ENCODE measurements around the gene DNAJC1.
"Not testable (repeated sequence)": the region's sequence is repeated elsewhere in the genome, so short reads cannot be mapped to it uniquely, and the experiment has no call there.

DNAJC1 gene

DNA sequence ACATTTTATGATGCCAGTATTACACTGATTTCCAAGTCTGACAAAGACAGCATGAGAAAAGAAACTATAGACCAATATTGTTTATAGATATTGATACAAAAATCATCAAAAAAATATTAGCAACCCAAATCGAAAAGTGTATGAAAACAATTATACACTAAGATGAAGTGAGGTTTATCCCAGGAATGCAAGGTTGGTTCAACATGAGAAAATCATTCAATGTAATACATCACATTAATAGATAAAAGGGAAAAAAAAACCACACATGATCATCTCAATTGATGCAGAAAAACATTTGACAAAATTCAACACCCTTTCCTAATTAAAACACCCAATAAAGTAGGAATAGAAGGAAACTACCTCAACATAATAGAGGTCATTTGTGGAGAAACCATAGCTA lies 153.9 kb downstream of the DNAJC1 start:
- H3K36me3 ChIP-seq (replicated peaks) = no peaks in the 10 kb centered on the region
- DNase-seq (ENCODE audit: low spot score in 2 of 2) = no peak
- H3K4me1 ChIP-seq = no peaks in the 10 kb centered on the region
- in situ Hi-C loops (cut with MboI; ENCODE audit: low sequenced_read_pairs) = no loop called here
- no peaks in the 10 kb centered on the region for H3K9me3 ChIP-seq
- H3K4me3 ChIP-seq = no peak overlapping the region
- H3K27me3 ChIP-seq (ENCODE audit: low read depth) = no peaks in the 10 kb centered on the region

DNA sequence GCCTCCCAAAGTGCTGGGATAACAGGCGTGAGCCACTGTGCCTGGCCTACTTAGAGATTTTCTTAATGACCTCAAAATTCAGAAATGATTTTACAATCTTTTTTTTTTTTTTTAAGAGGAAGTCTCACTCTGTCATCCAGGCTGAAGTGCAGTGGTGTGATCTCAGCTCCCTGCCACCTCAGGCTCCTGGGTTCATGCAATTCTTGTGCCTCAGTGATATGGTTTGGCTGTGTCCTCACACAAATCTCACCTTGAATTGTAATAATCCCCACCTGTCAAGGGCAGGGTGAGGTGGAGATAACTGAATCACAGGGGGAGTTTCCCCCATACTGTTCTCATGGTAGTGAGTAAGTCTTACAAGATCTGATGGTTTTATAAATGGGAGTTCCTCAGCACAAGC lies 159.9 kb downstream of the DNAJC1 start:
- in situ Hi-C loops (cut with MboI; ENCODE audit: low sequenced_read_pairs) = no loop called here
- H3K9me3 ChIP-seq = no peaks in the 10 kb centered on the region; the same call in 1 of the 2 replicates
- DNase-seq (ENCODE audit: low spot score in 2 of 2) = no peak

DNA sequence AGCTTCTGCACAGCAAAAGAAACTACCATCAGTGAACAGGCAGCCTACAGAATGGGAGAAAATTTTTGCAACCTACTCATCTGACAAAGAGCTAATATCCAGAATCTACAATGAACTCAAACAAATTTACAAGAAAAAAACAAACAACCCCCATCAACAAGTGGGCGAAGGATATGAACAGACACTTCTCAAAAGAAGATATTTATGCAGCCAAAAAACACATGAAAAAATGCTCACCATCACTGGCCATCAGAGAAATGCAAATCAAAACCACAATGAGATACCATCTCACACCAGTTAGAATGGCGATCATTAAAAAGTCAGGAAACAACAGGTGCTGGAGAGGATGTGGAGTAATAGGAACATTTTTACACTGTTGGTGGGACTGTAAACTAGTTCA lies 162.3 kb downstream of the DNAJC1 start:
- H3K4me1 ChIP-seq; H3K4me3 ChIP-seq; in situ Hi-C loops (cut with MboI; ENCODE audit: low sequenced_read_pairs): not testable (repeated sequence)

More for the DNA sequence above, 159.9 kb downstream of the DNAJC1 start:
- no peaks in the 10 kb centered on the region for H3K27me3 ChIP-seq (ENCODE audit: low read depth)
- no peaks in the 10 kb centered on the region for H3K36me3 ChIP-seq (replicated peaks)
- H3K4me1 ChIP-seq = no peaks in the 10 kb centered on the region
- no peak overlapping the region for H3K4me3 ChIP-seq

DNA sequence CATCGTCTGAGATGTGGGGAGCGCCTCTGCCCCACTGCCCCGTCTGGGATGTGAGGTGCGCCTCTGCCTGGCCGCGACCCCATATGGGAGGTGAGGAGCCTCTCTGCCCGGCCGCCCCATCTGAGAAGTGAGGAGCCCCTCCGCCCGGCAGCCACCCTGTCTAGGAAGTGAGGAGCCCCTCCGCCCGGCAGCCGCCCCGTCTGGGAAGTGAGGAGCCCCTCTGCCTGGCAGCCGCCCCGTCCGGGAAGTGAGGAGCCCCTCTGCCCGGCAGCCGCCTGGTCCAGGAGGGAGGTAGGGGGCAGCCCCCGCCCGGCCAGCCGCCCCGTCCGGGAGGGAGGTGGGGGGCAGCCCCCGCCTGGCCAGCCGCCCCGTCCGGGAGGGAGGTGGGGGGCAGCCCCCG lies 166.0 kb downstream of the DNAJC1 start:
- DNase-seq (ENCODE audit: low spot score in 2 of 2); H3K4me1 ChIP-seq; H3K36me3 ChIP-seq (replicated peaks); in situ Hi-C loops (cut with MboI; ENCODE audit: low sequenced_read_pairs); H3K9me3 ChIP-seq; H3K27me3 ChIP-seq (ENCODE audit: low read depth); H3K4me3 ChIP-seq: not testable (repeated sequence)

More for the DNA sequence above, 162.3 kb downstream of the DNAJC1 start:
- DNase-seq (ENCODE audit: low spot score in 2 of 2); H3K27me3 ChIP-seq (ENCODE audit: low read depth); H3K9me3 ChIP-seq; H3K36me3 ChIP-seq (replicated peaks): not testable (repeated sequence)

DNA sequence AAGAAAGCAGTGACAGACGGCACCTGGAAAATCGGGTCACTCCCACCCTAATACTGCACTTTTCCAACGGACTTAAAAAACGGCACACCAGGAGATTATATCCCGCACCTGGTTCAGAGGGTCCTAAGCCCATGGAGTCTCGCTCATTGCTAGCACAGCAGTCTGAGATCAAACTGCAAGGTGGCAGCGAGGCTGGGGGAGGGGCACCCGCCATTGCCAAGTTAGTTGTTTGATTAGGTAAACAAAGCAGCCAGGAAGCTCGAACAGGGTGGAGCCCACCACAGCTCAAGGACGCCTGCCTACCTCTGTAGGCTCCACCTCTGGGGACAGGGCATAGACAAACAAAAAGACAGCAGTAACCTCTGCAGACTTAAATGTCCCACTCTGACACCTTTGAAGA lies 169.0 kb downstream of the DNAJC1 start:
- H3K9me3 ChIP-seq; H3K36me3 ChIP-seq (replicated peaks); H3K27me3 ChIP-seq (ENCODE audit: low read depth); in situ Hi-C loops (cut with MboI; ENCODE audit: low sequenced_read_pairs); H3K4me1 ChIP-seq; DNase-seq (ENCODE audit: low spot score in 2 of 2); H3K4me3 ChIP-seq: not testable (repeated sequence)

DNA sequence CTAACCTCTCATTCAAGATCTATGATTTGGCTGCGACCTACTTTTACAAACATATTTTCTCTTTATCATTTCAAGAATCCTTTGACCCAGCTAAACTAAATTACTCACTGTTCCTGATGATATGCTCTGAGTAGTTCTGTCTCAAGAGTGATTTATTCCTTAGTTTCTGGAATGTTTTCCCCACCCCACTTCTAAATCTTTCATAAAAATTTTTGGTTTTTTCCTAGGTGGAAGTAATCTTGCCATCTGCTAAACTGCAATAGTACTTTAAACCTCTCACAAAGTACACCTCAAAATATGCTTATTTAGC lies 170.8 kb downstream of the DNAJC1 start:
- no peaks in the 10 kb centered on the region; the same call in 1 of the 2 replicates for H3K9me3 ChIP-seq
- DNase-seq (ENCODE audit: low spot score in 2 of 2) = no peak
- in situ Hi-C loops (cut with MboI; ENCODE audit: low sequenced_read_pairs) = no loop called here
- no peaks in the 10 kb centered on the region for H3K4me1 ChIP-seq
- no peaks in the 10 kb centered on the region for H3K27me3 ChIP-seq (ENCODE audit: low read depth)
- no peaks in the 10 kb centered on the region for H3K36me3 ChIP-seq (replicated peaks)
- H3K4me3 ChIP-seq = no peak overlapping the region

DNA sequence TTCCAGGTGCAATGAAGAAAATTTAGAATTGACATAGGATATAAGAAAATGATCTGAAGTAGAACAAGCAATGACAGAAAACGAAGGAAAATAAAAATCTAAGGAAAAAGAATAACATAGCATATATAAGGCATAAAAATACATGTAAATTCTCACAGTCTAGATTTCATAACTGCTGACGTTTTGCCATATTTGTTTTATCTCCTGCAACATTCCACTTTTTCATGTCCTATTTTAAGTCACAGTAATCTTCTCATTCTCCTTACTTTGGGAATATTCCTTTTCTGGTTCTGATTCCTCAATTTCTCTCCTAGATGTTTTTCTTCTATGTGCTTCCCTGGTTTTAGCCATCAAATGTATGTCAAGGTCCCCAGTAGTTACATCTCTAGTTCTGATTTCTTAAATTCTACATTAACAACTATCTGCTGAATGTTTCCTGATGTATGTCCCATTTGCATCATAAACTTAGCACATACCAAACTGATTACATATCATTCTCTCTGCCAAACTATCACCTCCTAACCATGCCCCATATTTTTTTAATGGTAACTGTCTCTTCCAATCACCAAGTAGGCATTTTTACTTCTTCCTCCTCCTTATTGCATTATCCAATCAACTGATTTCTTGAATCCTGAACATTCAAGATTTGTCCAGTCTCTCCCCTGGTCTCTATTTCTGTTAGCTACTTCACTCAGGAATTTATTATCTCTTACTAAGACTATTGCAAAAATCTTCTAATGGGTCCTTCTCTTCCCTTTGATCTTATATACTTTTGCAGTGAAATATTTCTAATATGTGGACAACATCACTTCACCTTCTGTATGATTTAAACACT lies 171.3 kb downstream of the DNAJC1 start:
- Histone ChIP-seq H3K36me3 (replicated peaks) (no peaks in the 10 kb centered on the region), H3K27me3 (ENCODE audit: low read depth) (no peaks in the 10 kb centered on the region), H3K4me1 (no peaks in the 10 kb centered on the region), H3K9me3 (no peaks in the 10 kb centered on the region; the same call in 1 of the 2 replicates), H3K4me3 (no peak overlapping the region)
- DNase-seq (ENCODE audit: low spot score in 2 of 2) = no peak
- in situ Hi-C loops (cut with MboI; ENCODE audit: low sequenced_read_pairs) = no loop called here

DNA sequence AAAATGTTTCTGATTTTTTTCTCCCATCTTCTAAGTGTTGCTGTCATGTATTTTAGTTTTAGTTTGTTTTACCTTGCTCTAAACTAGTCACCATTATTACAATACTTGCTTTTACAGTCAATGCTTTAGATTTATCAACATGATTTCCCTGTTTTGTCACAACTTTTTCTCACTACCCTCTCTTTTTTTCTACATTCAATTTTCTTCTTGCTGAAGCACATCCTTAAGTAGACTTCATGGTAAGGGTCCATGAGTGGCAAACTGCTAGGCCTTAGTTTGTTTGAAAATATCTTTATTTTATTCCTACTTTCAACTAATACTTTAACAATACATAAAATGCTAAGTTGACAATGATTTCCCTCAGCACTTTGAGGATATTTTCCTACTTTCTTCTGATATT lies 173.5 kb downstream of the DNAJC1 start:
- Histone ChIP-seq H3K9me3 (no peaks in the 10 kb centered on the region; the same call in 1 of the 2 replicates), H3K4me1 (no peaks in the 10 kb centered on the region), H3K36me3 (replicated peaks) (no peaks in the 10 kb centered on the region), H3K27me3 (ENCODE audit: low read depth) (no peaks in the 10 kb centered on the region), H3K4me3 (no peak overlapping the region)
- in situ Hi-C loops (cut with MboI; ENCODE audit: low sequenced_read_pairs) = no loop called here
- no peak for DNase-seq (ENCODE audit: low spot score in 2 of 2)

DNA sequence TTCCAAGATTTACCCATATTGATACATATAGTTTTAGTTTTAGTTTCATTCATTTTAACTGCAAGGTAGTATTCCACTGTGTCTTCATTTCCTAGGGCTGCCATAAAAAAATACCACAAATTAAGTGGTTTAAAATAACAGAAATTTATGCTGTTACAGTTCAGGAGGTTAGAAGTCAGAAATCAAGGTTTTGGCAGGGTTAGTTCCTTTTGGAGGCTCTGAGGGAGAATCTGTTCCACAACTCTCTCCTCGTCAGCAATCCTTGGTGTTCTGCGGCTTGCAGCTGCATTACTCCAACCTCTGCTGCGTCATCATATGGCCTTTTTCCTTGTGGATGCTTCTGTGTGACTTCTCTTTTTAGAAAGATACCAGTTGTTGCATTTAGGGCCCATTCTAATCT lies 176.2 kb downstream of the DNAJC1 start:
- no peak for DNase-seq (ENCODE audit: low spot score in 2 of 2)
- Histone ChIP-seq H3K36me3 (replicated peaks) (no peaks in the 10 kb centered on the region), H3K4me3 (no peak overlapping the region), H3K4me1 (no peaks in the 10 kb centered on the region), H3K9me3 (no peaks in the 10 kb centered on the region; the same call in 1 of the 2 replicates), H3K27me3 (ENCODE audit: low read depth) (no peaks in the 10 kb centered on the region)
- in situ Hi-C loops (cut with MboI; ENCODE audit: low sequenced_read_pairs) = no loop called here

DNA sequence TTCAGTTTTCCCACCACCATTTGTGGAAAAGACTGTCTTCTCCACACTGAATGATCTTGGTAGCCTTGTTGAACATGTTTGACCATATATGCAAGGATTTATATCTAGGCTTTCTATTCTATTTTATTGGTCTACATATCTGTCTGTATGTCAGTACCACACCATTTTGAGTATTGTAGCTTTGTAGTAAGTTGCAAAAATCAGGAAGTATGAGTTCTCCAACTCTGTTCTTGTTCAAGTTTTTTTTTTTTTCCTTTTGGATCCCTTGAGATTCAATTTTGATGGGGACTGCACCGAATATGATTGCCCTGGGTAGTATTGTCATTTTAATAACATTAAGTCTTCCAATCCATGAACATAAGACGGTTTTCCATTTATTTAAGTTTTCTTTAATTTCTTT lies 176.8 kb downstream of the DNAJC1 start:
- Histone ChIP-seq H3K36me3 (replicated peaks) (no peaks in the 10 kb centered on the region), H3K4me3 (no peak overlapping the region), H3K27me3 (ENCODE audit: low read depth) (no peaks in the 10 kb centered on the region), H3K9me3 (no peaks in the 10 kb centered on the region; the same call in 1 of the 2 replicates), H3K4me1 (no peaks in the 10 kb centered on the region)
- no peak for DNase-seq (ENCODE audit: low spot score in 2 of 2)
- in situ Hi-C loops (cut with MboI; ENCODE audit: low sequenced_read_pairs) = no loop called here

DNA sequence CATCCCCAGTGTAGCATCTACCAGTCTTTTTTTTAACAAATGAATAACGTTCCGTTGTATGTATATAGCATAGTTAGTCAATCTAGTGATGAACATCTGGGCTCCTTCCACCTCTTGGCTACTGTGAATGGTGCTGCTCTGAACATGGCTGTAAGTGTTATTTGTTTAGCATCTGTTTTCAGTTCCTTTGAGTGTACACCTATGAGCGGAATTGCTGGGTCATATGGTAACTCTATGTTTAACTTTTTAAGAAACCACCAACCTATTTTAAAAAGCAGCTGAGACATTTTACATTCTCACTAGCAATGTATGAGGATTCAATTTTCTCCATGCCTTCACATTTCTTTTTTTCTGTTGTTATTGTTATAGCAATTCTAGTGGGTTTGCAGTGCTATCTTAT lies 178.2 kb downstream of the DNAJC1 start:
- H3K27me3 ChIP-seq (ENCODE audit: low read depth) = no peaks in the 10 kb centered on the region
- no peaks in the 10 kb centered on the region; the same call in 1 of the 2 replicates for H3K9me3 ChIP-seq
- in situ Hi-C loops (cut with MboI; ENCODE audit: low sequenced_read_pairs) = no loop called here
- H3K4me1 ChIP-seq = no peaks in the 10 kb centered on the region
- no peaks in the 10 kb centered on the region for H3K36me3 ChIP-seq (replicated peaks)
- H3K4me3 ChIP-seq = no peak overlapping the region
- DNase-seq (ENCODE audit: low spot score in 2 of 2) = no peak

DNA sequence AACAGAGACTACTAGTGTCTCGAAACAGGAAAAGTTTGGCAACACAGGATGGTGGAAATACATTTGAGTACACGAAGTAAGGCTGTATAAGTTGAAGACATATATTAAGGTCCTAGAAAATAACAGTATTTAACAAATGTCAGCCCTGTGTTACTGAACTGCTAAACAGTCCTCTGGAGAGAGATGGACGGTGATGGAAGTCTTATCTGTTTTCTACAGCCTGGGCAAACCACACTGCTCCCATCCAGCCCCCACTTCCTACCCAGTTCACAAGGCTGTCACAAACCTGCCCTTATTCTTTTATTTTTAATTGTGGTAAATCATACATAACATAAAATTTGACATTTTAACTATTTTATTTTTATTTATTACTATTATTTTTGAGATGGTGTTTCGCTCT lies 179.1 kb downstream of the DNAJC1 start:
- Histone ChIP-seq H3K36me3 (replicated peaks) (no peaks in the 10 kb centered on the region), H3K4me3 (no peak overlapping the region), H3K9me3 (no peaks in the 10 kb centered on the region; the same call in 1 of the 2 replicates), H3K4me1 (no peaks in the 10 kb centered on the region), H3K27me3 (ENCODE audit: low read depth) (no peaks in the 10 kb centered on the region)
- in situ Hi-C loops (cut with MboI; ENCODE audit: low sequenced_read_pairs) = no loop called here
- DNase-seq (ENCODE audit: low spot score in 2 of 2) = no peak

DNA sequence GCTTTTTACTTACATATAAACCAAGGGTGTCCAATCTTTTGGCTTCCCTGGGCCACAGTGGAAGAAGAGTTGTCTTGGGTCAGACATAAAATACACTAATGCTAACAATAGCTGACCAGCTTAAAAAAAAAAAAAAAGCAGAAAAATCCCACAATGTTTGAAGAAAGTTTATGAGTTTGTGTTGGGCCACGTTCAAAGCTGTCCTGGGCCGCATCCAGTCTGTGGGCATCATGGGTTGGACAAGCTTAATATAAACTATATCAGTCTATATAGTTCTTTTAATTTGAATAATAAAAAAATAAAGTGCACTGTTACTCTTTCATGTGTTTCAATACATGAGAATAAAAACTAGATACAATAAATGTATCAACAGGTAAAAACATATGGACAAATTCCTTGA lies 179.9 kb downstream of the DNAJC1 start:
- no peak overlapping the region for H3K4me3 ChIP-seq
- in situ Hi-C loops (cut with MboI; ENCODE audit: low sequenced_read_pairs) = no loop called here
- 0 out of 2 replicates have a peak, but pooled peaks cover 1% of the 10 kb centered on the region for H3K4me1 ChIP-seq
- H3K27me3 ChIP-seq (ENCODE audit: low read depth) = no peaks in the 10 kb centered on the region
- no peak for DNase-seq (ENCODE audit: low spot score in 2 of 2)
- no peaks in the 10 kb centered on the region; the same call in 1 of the 2 replicates for H3K9me3 ChIP-seq
- H3K36me3 ChIP-seq (replicated peaks) = no peaks in the 10 kb centered on the region

DNA sequence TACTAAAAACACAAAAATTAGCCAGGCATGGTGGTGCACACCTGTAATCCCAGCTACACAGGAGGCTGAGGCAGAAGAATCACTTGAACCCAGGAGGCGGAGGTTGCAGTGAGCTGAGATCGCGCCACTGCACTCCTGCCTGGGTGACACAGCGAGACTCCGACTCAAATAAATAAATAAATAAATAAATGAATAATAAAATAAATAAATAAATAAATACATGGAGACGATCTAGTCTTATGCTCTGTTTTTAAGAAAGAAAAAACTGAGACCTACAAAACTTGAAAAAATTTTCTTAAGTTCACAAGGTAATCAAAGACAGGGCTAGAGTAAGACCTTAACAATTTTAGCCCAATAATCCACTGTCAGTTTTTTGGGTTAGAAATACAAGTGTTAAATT lies 181.3 kb downstream of the DNAJC1 start:
- H3K9me3 ChIP-seq; DNase-seq (ENCODE audit: low spot score in 2 of 2); H3K27me3 ChIP-seq (ENCODE audit: low read depth); H3K4me1 ChIP-seq; H3K4me3 ChIP-seq; in situ Hi-C loops (cut with MboI; ENCODE audit: low sequenced_read_pairs); H3K36me3 ChIP-seq (replicated peaks): not testable (repeated sequence)

DNA sequence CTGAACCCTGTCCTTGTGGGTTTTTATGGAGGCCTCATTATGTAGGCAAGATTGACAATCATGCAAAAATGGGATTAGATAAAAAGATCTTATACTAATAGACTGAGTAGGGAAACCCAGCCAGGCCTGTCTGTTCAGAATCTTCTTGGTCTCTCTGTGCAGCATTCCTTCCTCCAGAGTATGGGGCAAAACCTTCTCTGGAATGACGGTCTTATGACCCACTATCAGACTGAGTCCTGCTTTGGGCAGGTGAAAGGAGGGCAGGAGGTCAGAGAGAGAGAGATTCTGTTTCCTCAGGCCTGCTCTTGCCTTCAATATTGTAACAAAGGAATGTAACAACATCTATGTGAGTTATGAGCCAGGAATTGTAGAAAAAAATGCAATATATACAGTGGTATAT lies 182.6 kb downstream of the DNAJC1 start:
- H3K27me3 ChIP-seq (ENCODE audit: low read depth) = no peaks in the 10 kb centered on the region
- DNase-seq (ENCODE audit: low spot score in 2 of 2) = no peak
- H3K4me3 ChIP-seq = no peak overlapping the region
- H3K4me1 ChIP-seq = 0 out of 2 replicates have a peak, but pooled peaks cover 2% of the 10 kb centered on the region
- in situ Hi-C loops (cut with MboI; ENCODE audit: low sequenced_read_pairs) = no loop called here
- no peaks in the 10 kb centered on the region for H3K36me3 ChIP-seq (replicated peaks)
- H3K9me3 ChIP-seq = no peaks in the 10 kb centered on the region; the same call in 1 of the 2 replicates

All from HAP-1 (cell line).